Smooth muscle cell (in vitro differentiated cells): ENCODE measurements around the gene PKNOX2. TPM values are rescaled to one million over a fixed set of nuclear protein-coding genes. Genes with fewer than 3 reads are reported as not detected.

ENCODE experiments used
- DNase-seq: peaks from one replicate; lab custom pipeline; 2025; ENCODE audit not compliant: unreplicated experiment; lab: John Stamatoyannopoulos, UW
- H2AFZ ChIP-seq: fragments of 200-600 bp; sonication (generic); 2 replicates; pipeline ENCODE4 v1.6.0; 2016; ENCODE audit warnings: antibody characterized with exemption, low read depth, mild to moderate bottlenecking
- H3F3A ChIP-seq: fragments of 200-600 bp; sonication (generic); 2 replicates; pipeline ENCODE4 v1.6.0; 2017; ENCODE audit warnings: antibody characterized with exemption, low read depth
- H3K27ac ChIP-seq: fragments of 200-600 bp; sonication (generic); 2 replicates; pipeline ENCODE4 v1.5.1; 2016; ENCODE audit warnings: low read depth, mild to moderate bottlenecking
- H3K27me3 ChIP-seq: fragments of 200-600 bp; sonication (generic); 2 replicates; pipeline ENCODE4 v1.6.1; 2016; ENCODE audit warnings: low read depth, mild to moderate bottlenecking
- H3K36me3 ChIP-seq: fragments of 200-600 bp; sonication (generic); 2 replicates; pipeline ENCODE4 v1.5.1; 2016; ENCODE audit warnings: low read depth
- H3K4me1 ChIP-seq: fragments of 200-600 bp; sonication (generic); 2 replicates; pipeline ENCODE4 v1.5.1; 2016; ENCODE audit warnings: low read depth
- H3K4me2 ChIP-seq: fragments of 200-600 bp; sonication (generic); 2 replicates; pipeline ENCODE4 v1.6.0; 2016; ENCODE audit warnings: mild to moderate bottlenecking
- H3K4me3 ChIP-seq: fragments of 200-600 bp; sonication (generic); 2 replicates; pipeline ENCODE4 v1.5.1; 2016; ENCODE audit warnings: mild to moderate bottlenecking
- H3K79me2 ChIP-seq: fragments of 200-600 bp; sonication (generic); 2 replicates; pipeline ENCODE4 v1.6.0; 2016; ENCODE audit warnings: low read depth, mild to moderate bottlenecking
- H3K9ac ChIP-seq: fragments of 200-600 bp; sonication (generic); 2 replicates; pipeline ENCODE4 v1.6.0; 2016; ENCODE audit warnings: low read depth
- H3K9me3 ChIP-seq: fragments of 200-600 bp; sonication (generic); replicated peaks from 2 replicates; pipeline ENCODE4 v1.5.1; 2016; ENCODE audit warnings: low read depth
- H4K20me1 ChIP-seq: fragments of 200-600 bp; sonication (generic); 2 replicates; pipeline ENCODE4 v1.6.0; 2016; ENCODE audit warnings: low read depth
- CTCF ChIP-seq: fragments of 200-600 bp; sonication (generic); IDR thresholded peaks from 2 replicates; pipeline ENCODE4 v1.5.1; 2017; ENCODE audit warnings: borderline replicate concordance, mild to moderate bottlenecking, antibody characterized with exemption; ENCODE audit not compliant: insufficient read depth, poor library complexity, severe bottlenecking
- WGBS: methylation state at CpG from one replicate; pipeline ENCODE4 v1.1.7; 2016; ENCODE audit warnings: low lambda C conversion rate; 5-methylcytosine and 5-hydroxymethylcytosine counted together
- polyA plus RNA-seq: library from polyadenylated mRNA; unstranded; fragments of >200 nt; fragmentation: Nextera tagmentation; extraction: Ambion mirVana; gene quantifications from 2 replicates; pipeline ENCODE4 v1.2.1, GENCODE V29; 2016
- total RNA-seq: library from RNA; depleted of rRNA; stranded (reverse); fragments of >200 nt; gene quantifications from 2 replicates; pipeline ENCODE4 v1.2.3, GENCODE V29; 2014

The PKNOX2 gene
- total and polyA plus RNA-seq, 2 experiments from 2014 or later, result 7.2 to 7.9 TPM

DNA sequence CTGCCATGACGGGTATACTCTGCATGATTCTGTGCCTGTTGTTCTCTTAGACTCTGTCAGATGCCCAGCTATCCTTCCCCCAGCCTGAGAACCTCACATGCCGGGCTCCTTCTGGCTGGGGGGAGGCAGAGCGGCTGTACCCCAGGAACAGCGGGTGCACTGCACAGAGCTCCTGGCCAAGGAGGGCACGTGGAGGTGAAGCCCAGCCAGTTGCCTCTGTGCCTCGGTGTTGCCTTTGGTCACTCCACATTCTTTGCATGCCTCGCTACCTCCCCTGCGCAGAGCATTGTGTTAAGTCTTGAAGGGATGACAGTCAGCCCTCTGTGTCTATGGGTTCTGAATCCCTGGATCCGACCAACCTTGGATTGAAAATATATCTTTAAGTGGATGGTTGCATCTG, 253.8 kb downstream of the PKNOX2 start:
- Histone ChIP-seq H3K4me1 (peaks cover 12% of the 10 kb centered on the region), H3K4me2 (no peak overlapping the region), H3K79me2 (no peaks in the 10 kb centered on the region), H3K9ac (no peak overlapping the region), H3F3A (no peaks in the 10 kb centered on the region), H2AFZ (no peak overlapping the region), H4K20me1 (no peaks in the 10 kb centered on the region), H3K27ac (no peak overlapping the region), H3K27me3 (no peaks in the 10 kb centered on the region), H3K36me3 (no peaks in the 10 kb centered on the region), H3K9me3 (no peaks in the 10 kb centered on the region), H3K4me3 (no peak overlapping the region)
- DNase-seq, result no peak
- WGBS, result 78% methylated on average over 9 of the region's 9 CpGs
- TF ChIP-seq CTCF, result no peak

DNA sequence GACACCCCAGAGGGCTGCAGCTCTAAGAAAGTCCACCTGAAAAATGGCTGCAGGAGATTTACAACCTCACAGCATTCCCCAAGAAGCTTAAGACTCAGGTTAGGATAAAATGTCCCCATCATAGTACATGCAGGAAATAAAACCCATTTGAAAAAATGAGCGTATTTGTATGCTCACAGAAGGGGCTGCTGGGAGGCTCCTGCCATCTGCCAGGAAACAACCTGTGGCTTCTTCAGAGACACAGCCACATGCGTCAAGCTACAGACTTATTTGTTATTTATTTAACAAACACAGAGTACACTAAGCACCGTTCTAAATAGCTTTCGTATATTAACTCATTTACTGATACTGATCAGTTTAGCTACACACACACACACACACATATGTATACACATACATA, 258.1 kb downstream of the PKNOX2 start:
- peaks cover 12% of the 10 kb centered on the region for H3K4me1 ChIP-seq
- H3K79me2 ChIP-seq, result no peaks in the 10 kb centered on the region
- H3K9me3 ChIP-seq, result no peaks in the 10 kb centered on the region
- H3F3A ChIP-seq, result no peaks in the 10 kb centered on the region
- no peak overlapping the region for H3K9ac ChIP-seq
- WGBS, result 91% methylated on average over 4 of the region's 4 CpGs
- no peak overlapping the region for H2AFZ ChIP-seq
- H4K20me1 ChIP-seq, result no peaks in the 10 kb centered on the region
- no peak overlapping the region for H3K4me2 ChIP-seq
- H3K4me3 ChIP-seq, result no peak overlapping the region
- no peak overlapping the region for H3K27ac ChIP-seq
- no peaks in the 10 kb centered on the region for H3K36me3 ChIP-seq
- no peak for DNase-seq
- TF ChIP-seq CTCF, result no peak
- H3K27me3 ChIP-seq, result no peaks in the 10 kb centered on the region

DNA sequence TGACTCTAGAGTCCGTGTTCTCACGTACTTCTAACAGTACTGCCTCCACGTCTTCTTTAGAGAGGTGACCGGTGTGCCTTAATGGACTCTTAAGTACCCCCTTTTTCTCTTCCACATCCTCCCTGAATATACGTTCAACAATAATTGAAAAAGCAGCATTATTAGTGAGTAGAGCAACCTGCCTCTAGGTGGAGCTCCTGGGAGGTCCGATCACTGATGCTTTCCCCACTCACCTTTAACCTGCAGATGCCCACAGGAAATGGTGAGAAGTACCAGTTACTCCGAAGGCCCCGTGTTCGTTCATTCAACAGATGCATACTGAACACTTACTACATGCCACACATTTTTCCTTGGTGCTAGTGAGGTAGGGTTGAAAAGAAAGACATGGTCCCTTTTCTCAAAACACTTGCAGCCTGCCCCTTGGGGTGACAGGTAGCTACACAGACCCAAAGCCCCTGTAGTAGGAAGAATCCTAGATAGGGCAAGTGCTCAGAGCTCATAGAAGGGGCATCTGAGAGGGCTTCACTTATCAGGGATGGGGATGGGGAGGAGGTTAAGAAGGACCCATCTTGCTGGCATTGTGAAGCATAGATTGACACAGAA, 258.8 kb downstream of the PKNOX2 start:
- no peak overlapping the region for H3K4me2 ChIP-seq
- H3K9me3 ChIP-seq, result no peaks in the 10 kb centered on the region
- H3K9ac ChIP-seq, result no peak overlapping the region
- peaks cover 9% of the 10 kb centered on the region for H3K4me1 ChIP-seq
- no peaks in the 10 kb centered on the region for H3K27me3 ChIP-seq
- H3K36me3 ChIP-seq, result no peaks in the 10 kb centered on the region
- no peaks in the 10 kb centered on the region for H3K79me2 ChIP-seq
- no peak overlapping the region for H2AFZ ChIP-seq
- TF ChIP-seq CTCF, result peak; percentile 22
- H3K4me3 ChIP-seq, result no peak overlapping the region
- no peak for DNase-seq
- no peaks in the 10 kb centered on the region for H4K20me1 ChIP-seq
- 46% methylated on average over 9 of the region's 9 CpGs for WGBS
- no peaks in the 10 kb centered on the region for H3F3A ChIP-seq
- H3K27ac ChIP-seq, result no peak overlapping the region

- no peak for TF ChIP-seq CTCF
- Histone ChIP-seq H3K9ac (no peak overlapping the region), H3K4me3 (no peak overlapping the region), H3K27me3 (no peaks in the 10 kb centered on the region), H3K79me2 (no peaks in the 10 kb centered on the region), H3K4me1 (no peaks in the 10 kb centered on the region), H3K27ac (no peak overlapping the region), H3K36me3 (no peaks in the 10 kb centered on the region), H3K9me3 (no peaks in the 10 kb centered on the region), H4K20me1 (no peaks in the 10 kb centered on the region), H2AFZ (no peak overlapping the region), H3F3A (no peaks in the 10 kb centered on the region), H3K4me2 (no peak overlapping the region)
- 96% methylated on average over 8 of the region's 9 CpGs for WGBS
- no peak for DNase-seq
Observed at GRCh38 chr11:125425601-125426000, 261.1 kb downstream of the PKNOX2 start.
